Upper lobe of right lung (tissue), 1 donor: Measurements from ENCODE around the gene RRAGB. TPM values are rescaled to one million over a fixed set of nuclear protein-coding genes. Genes with fewer than 3 reads are reported as not detected.

Source experiments
- ATAC-seq: fragments of 200-7000 bp; cut with Tn5 transposase; one replicate; pipeline ENCODE4 v1.9.1; 2020; ENCODE audit warnings: mild to moderate bottlenecking, moderate library complexity
- DNase-seq: peaks from one replicate; pipeline ENCODE4 v3.0.0-alpha.2; 2020
- H3K27ac ChIP-seq: fragments of 200-600 bp; one replicate; pipeline ENCODE4 v1.8.0; 2022
- H3K27me3 ChIP-seq: fragments of 200-600 bp; one replicate; pipeline ENCODE4 v1.8.0; 2022; ENCODE audit warnings: mild to moderate bottlenecking
- H3K36me3 ChIP-seq: fragments of 200-600 bp; one replicate; pipeline ENCODE4 v1.8.0; 2022
- H3K4me1 ChIP-seq: fragments of 200-600 bp; one replicate; pipeline ENCODE4 v1.8.0; 2022
- H3K4me3 ChIP-seq: fragments of 200-600 bp; one replicate; pipeline ENCODE4 v1.8.0; 2022; ENCODE audit warnings: mild to moderate bottlenecking
- H3K9me3 ChIP-seq: fragments of 200-600 bp; one replicate; pipeline ENCODE4 v1.8.0; 2022
- intact Hi-C: fragments of 100-400 bp; cut with DNase I; formaldehyde crosslinking; loops from one replicate; pipeline ENCODE4 v1.11.0; 2022
- total RNA-seq: library from RNA; stranded (reverse); fragmentation: NEBNext Ultra II Directional; extraction: Animal tissue kit (Norgen Biotek cat#: 25700); gene quantifications from one replicate; pipeline ENCODE4 v1.2.1, GENCODE V29; 2021
- TF ChIP-seq, protein P1 (sequence below): fragments of 200-600 bp; IDR thresholded peaks from one replicate; pipeline ENCODE4 v1.8.0; 2022; ENCODE audit warnings: antibody characterized with exemption
- donor health status: DM: no; HTN: yes; CAD: no; lungs with severe emphysema.

The RRAGB gene
- total RNA-seq, 1 donor from 2014 or later: 14.9 TPM

DNA sequence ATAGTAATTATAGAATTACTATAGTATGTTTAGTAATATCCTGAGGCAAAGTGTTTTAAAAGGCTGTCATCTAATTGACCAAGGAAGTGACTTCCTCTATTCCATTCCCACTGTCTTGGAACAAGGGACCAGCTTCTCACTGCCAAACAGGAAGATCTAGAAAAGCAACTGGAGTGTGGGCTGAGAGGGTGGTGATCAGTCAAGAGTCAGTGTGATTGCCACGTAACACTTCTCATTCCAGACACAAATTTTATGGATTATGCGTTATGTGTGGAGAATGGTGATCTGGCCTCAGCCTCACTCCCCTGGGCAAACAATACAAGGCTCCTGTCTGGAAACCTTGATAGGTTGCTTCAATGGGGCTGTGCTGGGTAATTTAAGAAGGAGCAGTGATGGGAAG lies 60.0 kb downstream of the RRAGB start:
- DNase-seq: no peak
- Histone ChIP-seq H3K27me3 (no peaks in the 10 kb centered on the region), H3K4me1 (no peaks in the 10 kb centered on the region), H3K36me3 (no peaks in the 10 kb centered on the region), H3K27ac (no peak overlapping the region), H3K9me3 (no peaks in the 10 kb centered on the region), H3K4me3 (no peak overlapping the region)
- ATAC-seq: no peak
- TF ChIP-seq, protein P1, sequence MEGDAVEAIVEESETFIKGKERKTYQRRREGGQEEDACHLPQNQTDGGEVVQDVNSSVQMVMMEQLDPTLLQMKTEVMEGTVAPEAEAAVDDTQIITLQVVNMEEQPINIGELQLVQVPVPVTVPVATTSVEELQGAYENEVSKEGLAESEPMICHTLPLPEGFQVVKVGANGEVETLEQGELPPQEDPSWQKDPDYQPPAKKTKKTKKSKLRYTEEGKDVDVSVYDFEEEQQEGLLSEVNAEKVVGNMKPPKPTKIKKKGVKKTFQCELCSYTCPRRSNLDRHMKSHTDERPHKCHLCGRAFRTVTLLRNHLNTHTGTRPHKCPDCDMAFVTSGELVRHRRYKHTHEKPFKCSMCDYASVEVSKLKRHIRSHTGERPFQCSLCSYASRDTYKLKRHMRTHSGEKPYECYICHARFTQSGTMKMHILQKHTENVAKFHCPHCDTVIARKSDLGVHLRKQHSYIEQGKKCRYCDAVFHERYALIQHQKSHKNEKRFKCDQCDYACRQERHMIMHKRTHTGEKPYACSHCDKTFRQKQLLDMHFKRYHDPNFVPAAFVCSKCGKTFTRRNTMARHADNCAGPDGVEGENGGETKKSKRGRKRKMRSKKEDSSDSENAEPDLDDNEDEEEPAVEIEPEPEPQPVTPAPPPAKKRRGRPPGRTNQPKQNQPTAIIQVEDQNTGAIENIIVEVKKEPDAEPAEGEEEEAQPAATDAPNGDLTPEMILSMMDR: no peak
- intact Hi-C loops: no loop called here

DNA sequence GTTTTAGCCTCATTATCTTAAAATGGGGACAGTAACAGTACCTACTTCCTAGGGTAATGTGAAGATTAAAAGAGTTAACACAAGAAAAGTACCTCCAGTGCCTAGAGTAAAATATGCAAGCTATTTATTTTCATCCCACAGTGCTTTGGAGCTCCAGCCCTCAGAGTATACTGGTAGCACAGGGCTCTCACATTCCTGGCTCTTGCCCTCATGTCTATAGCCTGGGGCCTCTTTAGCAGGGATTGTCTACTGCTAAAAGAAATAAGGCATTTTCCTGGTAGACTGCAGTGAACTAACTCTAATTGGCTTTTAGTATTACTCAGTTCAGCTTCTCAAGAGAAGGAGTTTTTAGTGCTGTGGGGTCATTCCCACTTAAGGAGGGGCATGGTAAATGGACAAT lies 60.8 kb downstream of the RRAGB start:
- H3K4me3 ChIP-seq: no peak overlapping the region
- ATAC-seq: no peak
- no peaks in the 10 kb centered on the region for H3K27me3 ChIP-seq
- intact Hi-C loops: no loop called here
- no peaks in the 10 kb centered on the region for H3K9me3 ChIP-seq
- no peak overlapping the region for H3K27ac ChIP-seq
- TF ChIP-seq, protein P1: no peak
- H3K4me1 ChIP-seq: no peaks in the 10 kb centered on the region
- no peak for DNase-seq
- H3K36me3 ChIP-seq: no peaks in the 10 kb centered on the region

DNA sequence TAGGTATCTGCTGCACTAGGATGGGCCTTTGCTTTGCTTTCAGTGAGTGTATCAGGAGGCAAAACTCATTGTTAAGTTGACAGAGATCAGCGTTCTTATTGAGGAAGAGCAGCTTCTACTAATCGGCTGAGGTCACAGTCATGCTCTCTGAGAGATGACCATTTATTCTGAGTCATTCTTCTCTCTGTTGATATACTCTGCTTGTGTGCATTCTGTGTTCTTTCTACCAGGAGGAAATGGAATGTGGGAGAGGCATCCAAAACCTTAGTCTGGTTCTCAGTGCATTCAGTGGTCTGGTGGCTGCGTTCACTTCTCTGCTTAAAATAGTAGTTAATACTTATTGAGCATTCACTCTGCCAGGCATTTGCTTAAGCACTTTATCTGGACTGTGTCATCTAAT lies 66.2 kb downstream of the RRAGB start:
- TF ChIP-seq, protein P1: no peak
- Histone ChIP-seq H3K4me3 (no peak overlapping the region), H3K27me3 (no peaks in the 10 kb centered on the region), H3K27ac (no peak overlapping the region), H3K36me3 (no peaks in the 10 kb centered on the region), H3K4me1 (no peaks in the 10 kb centered on the region), H3K9me3 (no peaks in the 10 kb centered on the region)
- ATAC-seq: no peak
- intact Hi-C loops: no loop called here
- DNase-seq: no peak

DNA sequence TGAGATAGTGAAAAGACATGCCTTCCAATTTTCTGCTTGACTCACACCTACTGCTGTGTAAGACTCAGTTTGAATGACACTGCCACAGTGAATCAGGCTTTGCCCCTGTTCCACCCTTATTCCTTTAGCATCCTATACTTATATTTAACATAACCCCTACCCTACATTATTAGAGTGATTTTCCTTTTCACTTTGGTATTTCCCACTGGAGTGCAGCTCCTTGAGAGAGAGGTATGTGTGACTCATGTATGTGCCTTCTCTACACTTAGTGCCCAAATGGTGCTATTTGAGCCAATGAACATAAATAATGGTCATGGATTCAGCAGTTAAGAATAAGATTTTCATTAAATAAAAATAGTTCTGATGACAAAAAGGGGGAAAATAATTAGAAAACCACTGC lies 69.5 kb downstream of the RRAGB start:
- intact Hi-C loops: no loop called here
- no peak for ATAC-seq

DNA sequence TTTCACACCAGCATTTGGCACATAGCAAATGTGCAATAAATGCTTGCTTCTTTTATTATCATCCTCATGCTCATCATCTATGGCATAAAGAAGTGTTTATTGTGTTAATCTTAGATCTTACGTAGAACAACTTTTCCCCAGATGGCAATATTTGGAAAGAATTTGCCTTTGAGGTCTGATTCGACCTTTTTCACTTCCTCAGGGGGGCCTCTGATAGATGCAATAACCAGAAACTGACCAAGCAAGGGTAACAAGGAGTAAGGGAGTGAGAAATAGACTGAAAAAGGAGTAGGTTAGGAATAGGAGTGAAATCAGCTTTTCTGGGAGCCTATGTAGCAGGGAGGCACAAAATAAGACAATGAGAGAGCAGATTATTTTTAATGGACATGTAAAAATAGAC lies 70.2 kb downstream of the RRAGB start:
- Histone ChIP-seq H3K27me3 (no peaks in the 10 kb centered on the region), H3K4me1 (no peaks in the 10 kb centered on the region), H3K4me3 (no peak overlapping the region), H3K9me3 (no peaks in the 10 kb centered on the region), H3K36me3 (no peaks in the 10 kb centered on the region), H3K27ac (no peak overlapping the region)
- no peak for ATAC-seq
- intact Hi-C loops: no loop called here
- TF ChIP-seq, protein P1: no peak
- no peak for DNase-seq

More for the DNA sequence above, 69.5 kb downstream of the RRAGB start:
- no peak for DNase-seq
- Histone ChIP-seq H3K27me3 (no peaks in the 10 kb centered on the region), H3K36me3 (no peaks in the 10 kb centered on the region), H3K4me3 (no peak overlapping the region), H3K9me3 (no peaks in the 10 kb centered on the region), H3K4me1 (no peaks in the 10 kb centered on the region), H3K27ac (no peak overlapping the region)
- TF ChIP-seq, protein P1: no peak

DNA sequence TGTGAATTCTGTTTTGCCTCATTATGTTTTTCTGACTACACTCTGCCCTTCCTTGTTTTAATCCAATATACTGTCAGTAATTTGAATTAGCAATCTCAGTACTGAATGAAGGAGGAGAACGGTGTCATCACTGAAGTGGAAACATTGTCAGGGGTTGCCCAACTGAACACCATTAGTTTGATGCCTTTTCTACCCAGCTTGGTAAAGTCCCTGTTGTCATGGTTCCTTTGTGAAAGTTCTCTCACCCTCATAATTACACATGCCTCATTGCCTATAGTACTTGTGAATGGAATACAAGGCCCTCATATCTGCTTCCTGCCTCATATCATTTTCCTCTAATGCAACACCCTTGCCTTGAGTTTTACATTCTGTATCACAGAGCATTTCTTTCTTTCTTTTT lies 76.9 kb downstream of the RRAGB start:
- H3K27me3 ChIP-seq: no peaks in the 10 kb centered on the region
- no peaks in the 10 kb centered on the region for H3K9me3 ChIP-seq
- ATAC-seq: no peak
- H3K27ac ChIP-seq: no peak overlapping the region
- TF ChIP-seq, protein P1: no peak
- no peak overlapping the region for H3K4me3 ChIP-seq
- intact Hi-C loops: no loop called here
- no peak for DNase-seq
- H3K36me3 ChIP-seq: no peaks in the 10 kb centered on the region
- H3K4me1 ChIP-seq: no peaks in the 10 kb centered on the region
